Effector memory CD4-positive, alpha-beta T cell (primary cell): Measurements from ENCODE around the gene ARL6IP4.

Experiments used
- DNase-seq, 3 donors: peaks; one replicate each; pipeline ENCODE4 v3.0.0-alpha.2; 2020
- H3K27ac ChIP-seq: 2 replicates; pipeline ENCODE4 v1.7.0; 2013; ENCODE audit warnings: mild to moderate bottlenecking, low read length, moderate library complexity; ENCODE audit not compliant: insufficient read depth, poor library complexity, severe bottlenecking
- H3K27me3 ChIP-seq: replicated peaks from 2 replicates; pipeline ENCODE4 v1.7.0; 2013; ENCODE audit warnings: mild to moderate bottlenecking, low read length; ENCODE audit not compliant: insufficient read depth, control insufficient read depth, poor library complexity, severe bottlenecking
- H3K36me3 ChIP-seq: 2 replicates; pipeline ENCODE4 v1.7.0; 2013; ENCODE audit warnings: mild to moderate bottlenecking, low read length, moderate library complexity; ENCODE audit not compliant: control insufficient read depth, insufficient read depth
- H3K4me1 ChIP-seq: 2 replicates; pipeline ENCODE4 v1.7.0; 2013; ENCODE audit warnings: low read length, mild to moderate bottlenecking; ENCODE audit not compliant: control insufficient read depth, insufficient read depth, poor library complexity, severe bottlenecking
- H3K4me3 ChIP-seq: 2 replicates; pipeline ENCODE4 v1.7.0; 2013; ENCODE audit warnings: low read length, low read depth, mild to moderate bottlenecking; ENCODE audit not compliant: insufficient read depth, poor library complexity, severe bottlenecking
- H3K9me3 ChIP-seq: 2 replicates; pipeline ENCODE4 v1.7.0; 2013; ENCODE audit warnings: mild to moderate bottlenecking, low read length, moderate library complexity; ENCODE audit not compliant: control insufficient read depth

Gene ARL6IP4

DNA sequence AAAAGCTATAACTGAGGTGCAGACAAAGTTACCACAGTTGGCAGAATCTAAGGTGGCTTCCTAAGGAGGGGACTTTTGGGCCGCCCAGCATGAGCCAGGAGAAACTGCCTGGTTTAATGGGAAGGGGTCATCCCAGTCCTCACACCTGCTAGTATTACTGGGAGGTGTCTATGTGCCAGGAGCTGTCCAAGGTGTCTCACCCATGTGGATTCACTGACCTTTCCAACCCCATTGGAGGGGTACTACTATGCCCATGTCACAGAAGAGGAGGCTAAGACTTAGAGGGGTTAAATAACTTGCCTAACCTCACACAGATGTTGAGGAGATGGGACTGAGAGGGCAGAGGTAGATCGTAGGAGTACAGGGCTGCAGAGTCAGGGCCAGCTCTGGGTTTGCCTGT lies 24.4 kb upstream of the ARL6IP4 start:
- H3K4me3 ChIP-seq: no peak overlapping the region
- DNase-seq: no peak
- no peak overlapping the region for H3K27ac ChIP-seq
- H3K36me3 ChIP-seq: no peaks in the 10 kb centered on the region
- H3K4me1 ChIP-seq: no peaks in the 10 kb centered on the region
- no peaks in the 10 kb centered on the region for H3K27me3 ChIP-seq
- H3K9me3 ChIP-seq: no peaks in the 10 kb centered on the region

DNA sequence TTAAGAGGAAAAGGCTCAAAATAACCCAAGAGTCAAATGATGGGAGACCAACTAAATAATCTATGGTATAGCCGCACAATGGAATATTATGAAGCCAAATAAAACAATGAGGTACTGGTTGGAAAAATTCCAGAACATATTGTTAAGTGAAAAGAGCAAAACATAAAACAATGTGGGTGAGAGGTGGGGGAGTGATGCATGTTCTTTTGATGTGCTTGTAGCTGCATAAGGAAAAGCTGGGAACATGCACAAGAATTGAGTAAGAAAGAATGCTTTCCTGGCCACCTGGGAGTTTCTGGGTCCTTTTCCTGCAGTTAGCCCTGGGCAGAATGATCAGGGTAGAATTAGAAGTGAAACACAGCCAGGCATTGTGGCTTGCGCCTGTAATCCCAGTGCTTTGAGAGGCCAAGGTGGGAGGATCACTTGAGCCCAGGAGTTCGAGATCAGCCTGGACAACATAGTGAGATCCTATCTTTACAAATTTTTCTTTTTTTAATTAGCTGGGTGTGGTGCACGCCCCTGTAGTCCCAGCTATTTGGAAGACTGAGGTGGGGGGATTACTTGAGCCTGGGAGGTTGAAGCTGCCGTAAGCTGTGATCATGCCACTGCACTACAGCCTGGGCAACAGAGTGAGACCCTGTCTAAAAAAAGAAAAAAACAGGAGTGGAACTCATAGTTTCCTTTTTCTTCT lies 22.1 kb upstream of the ARL6IP4 start:
- Histone ChIP-seq H3K36me3 (no peaks in the 10 kb centered on the region), H3K4me3 (no peak overlapping the region), H3K27ac (no peak overlapping the region), H3K27me3 (no peaks in the 10 kb centered on the region), H3K9me3 (no peaks in the 10 kb centered on the region), H3K4me1 (no peaks in the 10 kb centered on the region)
- DNase-seq: no peak

DNA sequence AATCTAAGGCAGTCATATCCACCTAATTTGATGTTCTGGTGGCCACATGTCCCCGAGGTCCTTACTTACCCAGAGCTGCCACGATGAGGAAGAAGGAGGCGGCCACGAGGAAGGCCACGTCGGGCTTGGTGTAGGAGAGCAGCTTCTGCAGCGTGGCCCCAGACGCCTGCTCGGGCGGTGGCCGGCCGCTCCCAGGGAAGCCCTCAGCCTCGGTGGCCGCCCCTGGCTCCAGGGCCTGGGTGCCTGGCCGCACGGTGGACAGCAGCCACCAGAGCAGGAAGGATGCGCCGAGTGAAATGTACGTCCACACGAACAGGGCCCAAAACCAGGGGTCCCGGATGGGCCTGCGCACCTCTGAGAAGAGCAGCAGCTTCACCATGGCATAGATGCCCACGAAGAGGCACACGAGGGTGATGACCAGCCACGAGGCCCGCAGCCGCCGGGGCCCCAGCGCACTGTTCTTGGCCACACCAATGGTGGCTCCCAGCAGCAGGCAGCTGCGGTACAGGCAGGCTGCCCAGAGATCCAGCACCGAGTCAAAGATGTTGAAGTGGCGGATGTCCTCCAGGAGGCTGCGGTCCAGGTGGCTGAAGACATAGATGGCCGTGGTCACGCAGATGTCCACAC lies 20.8 kb upstream of the ARL6IP4 start:
- Histone ChIP-seq H3K9me3 (no peaks in the 10 kb centered on the region), H3K4me3 (no peak overlapping the region)

DNA sequence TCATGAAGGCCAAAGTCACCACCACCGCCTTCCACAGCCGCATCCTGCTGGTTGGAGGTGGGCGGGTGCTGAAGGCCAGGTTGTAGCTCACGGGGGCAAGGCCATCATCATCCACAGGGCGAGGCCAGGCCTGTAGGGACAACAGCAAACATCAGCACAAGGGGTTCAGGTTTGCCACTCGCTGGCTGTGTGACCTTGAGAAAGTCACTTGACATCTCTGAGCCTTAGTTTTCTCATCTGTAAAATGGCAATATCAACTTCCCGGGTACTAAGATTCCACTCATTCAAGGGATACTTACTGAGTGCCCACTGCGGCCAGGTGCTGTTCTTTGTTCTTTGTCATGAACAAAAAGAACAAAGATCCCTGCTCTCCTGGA lies 20.3 kb upstream of the ARL6IP4 start:
- Histone ChIP-seq H3K27me3 (no peaks in the 10 kb centered on the region), H3K27ac (no peak overlapping the region), H3K9me3 (no peaks in the 10 kb centered on the region), H3K4me3 (no peak overlapping the region), H3K4me1 (no peaks in the 10 kb centered on the region), H3K36me3 (no peaks in the 10 kb centered on the region)
- no peak for DNase-seq

More for the DNA sequence above, 20.8 kb upstream of the ARL6IP4 start:
- H3K4me1 ChIP-seq: no peaks in the 10 kb centered on the region
- H3K27me3 ChIP-seq: no peaks in the 10 kb centered on the region
- no peak overlapping the region for H3K27ac ChIP-seq
- DNase-seq: no peak
- no peaks in the 10 kb centered on the region for H3K36me3 ChIP-seq

DNA sequence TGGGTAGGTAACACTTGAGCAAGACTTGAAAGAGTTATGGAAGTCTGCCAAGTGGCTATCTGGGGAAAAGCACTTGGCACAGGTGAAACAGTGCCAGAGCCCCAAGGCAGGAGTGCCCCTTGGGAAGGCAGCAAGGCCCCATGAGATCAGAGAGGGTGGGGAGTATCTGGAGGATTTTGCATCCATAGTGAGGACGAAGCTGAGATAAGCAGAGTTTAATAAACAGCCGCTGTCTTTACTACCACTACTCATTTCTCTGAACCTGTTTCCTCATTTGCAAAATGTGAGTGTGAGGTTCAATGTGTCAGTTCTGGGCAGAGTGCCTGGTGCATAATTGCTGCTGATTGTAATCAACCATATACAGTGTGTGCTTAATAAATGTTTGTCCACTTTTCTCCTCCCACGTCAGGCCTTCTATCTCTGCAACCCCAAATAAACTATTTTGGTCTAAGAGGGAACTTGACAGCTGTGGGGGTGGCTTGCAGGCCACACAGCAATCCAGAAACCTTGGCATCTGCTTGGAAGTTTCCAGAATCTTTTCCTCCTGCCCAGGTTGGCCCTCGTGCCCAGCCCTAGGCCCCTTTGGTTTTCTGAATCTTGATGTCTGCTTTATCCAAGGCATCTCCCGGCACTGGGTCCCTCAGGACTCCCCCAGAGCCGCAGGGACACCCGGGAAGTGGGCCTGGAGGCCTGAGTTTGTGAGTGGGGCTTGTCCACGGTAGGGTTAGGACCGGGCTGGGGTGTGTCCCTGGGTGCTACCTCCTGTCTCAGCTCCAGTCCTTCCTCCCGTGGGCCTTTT lies 18.8 kb upstream of the ARL6IP4 start:
- Histone ChIP-seq H3K27me3 (no peaks in the 10 kb centered on the region), H3K36me3 (no peaks in the 10 kb centered on the region), H3K9me3 (no peaks in the 10 kb centered on the region), H3K4me3 (no peak overlapping the region), H3K4me1 (peaks cover 9% of the 10 kb centered on the region), H3K27ac (no peak overlapping the region)
- no peak for DNase-seq

DNA sequence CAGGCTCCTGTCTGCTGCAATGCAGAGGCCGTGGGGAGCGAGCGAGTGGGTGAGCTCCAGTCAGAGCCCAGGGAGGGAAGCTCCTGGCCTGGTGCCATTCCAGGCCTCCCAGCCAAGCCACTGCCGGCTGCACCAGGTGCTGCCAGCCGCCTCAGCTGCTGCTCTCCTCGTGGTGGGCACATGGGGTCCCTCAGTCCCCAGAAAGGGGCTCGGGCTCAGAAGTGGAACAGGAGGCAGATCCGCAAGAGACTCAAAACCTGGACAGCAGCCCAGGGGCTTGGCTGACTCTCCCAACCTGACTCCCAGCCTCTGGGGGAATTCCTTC lies 16.6 kb upstream of the ARL6IP4 start:
- Histone ChIP-seq H3K4me3 (no peak overlapping the region), H3K36me3 (no peaks in the 10 kb centered on the region), H3K4me1 (peaks cover 9% of the 10 kb centered on the region), H3K27ac (no peak overlapping the region), H3K27me3 (no peaks in the 10 kb centered on the region), H3K9me3 (no peaks in the 10 kb centered on the region)
- no peak for DNase-seq

DNA sequence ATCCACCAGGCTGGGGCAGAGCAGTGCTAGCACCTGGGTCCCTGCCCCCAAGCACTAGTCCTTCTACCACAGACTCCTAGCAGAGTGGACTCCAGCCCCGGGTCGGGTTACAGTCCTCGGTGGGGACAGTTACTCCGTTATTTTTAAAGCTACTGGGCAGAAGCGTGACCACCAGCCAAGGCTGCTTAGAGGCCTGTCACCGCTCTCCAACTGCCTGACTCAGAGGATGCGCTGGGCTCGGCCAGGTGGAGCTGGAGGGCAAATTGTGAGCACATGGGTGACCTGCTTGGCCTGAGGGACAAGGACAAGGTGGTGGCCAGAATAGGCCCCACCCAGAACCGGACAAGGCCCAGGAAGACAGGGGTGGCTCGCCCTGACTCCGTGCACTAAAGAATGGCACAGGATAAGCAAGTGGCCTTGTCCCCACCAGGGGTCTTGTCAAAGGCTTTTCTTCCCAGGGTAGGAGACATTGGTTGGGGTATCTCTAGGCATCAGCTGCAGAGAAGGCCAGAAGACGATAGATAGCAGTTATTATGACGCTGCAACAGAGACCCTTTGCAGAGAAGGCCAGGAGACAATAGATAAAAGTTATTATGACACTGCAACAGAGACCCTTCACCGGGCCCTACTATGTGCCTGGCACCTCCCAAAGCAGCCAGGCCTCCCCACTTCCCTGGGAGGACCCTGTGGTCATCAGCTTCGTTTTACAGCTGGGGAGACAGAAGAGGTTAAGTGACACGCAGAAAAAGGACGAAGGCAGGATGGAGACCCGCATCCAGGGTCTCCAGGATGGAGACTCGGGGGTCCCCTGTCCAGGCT lies 15.8 kb upstream of the ARL6IP4 start:
- DNase-seq: no peak
- no peak overlapping the region for H3K4me3 ChIP-seq
- H3K9me3 ChIP-seq: no peaks in the 10 kb centered on the region

DNA sequence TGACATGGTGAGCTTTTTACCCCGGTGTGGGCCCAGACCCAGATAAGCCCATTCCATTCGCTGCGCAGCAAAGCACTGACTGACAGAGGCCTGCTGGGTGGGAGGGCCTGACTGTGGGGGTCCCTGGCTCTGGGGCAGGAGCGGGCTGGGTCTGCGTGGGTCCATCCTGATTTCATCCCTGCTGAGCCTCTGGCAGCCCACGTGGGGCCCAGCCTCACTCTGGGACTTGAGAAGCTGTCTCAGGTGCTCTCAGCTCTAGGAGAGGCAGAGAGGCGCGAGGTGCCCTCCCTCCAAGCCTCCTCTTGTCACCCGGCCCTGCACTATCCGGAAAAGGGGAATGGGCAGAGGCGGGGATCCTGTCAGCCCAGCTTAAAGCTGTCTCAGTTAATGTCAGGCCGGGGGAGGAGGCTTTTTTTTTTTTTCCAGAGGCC lies 15.1 kb upstream of the ARL6IP4 start:
- Histone ChIP-seq H3K27me3 (no peaks in the 10 kb centered on the region), H3K4me3 (no peak overlapping the region), H3K36me3 (no peaks in the 10 kb centered on the region), H3K9me3 (no peaks in the 10 kb centered on the region), H3K4me1 (peaks cover 9% of the 10 kb centered on the region), H3K27ac (no peak overlapping the region)
- DNase-seq: no peak

More for the DNA sequence above, 15.8 kb upstream of the ARL6IP4 start:
- Histone ChIP-seq H3K4me1 (peaks cover 9% of the 10 kb centered on the region), H3K27me3 (no peaks in the 10 kb centered on the region), H3K27ac (no peak overlapping the region), H3K36me3 (no peaks in the 10 kb centered on the region)

DNA sequence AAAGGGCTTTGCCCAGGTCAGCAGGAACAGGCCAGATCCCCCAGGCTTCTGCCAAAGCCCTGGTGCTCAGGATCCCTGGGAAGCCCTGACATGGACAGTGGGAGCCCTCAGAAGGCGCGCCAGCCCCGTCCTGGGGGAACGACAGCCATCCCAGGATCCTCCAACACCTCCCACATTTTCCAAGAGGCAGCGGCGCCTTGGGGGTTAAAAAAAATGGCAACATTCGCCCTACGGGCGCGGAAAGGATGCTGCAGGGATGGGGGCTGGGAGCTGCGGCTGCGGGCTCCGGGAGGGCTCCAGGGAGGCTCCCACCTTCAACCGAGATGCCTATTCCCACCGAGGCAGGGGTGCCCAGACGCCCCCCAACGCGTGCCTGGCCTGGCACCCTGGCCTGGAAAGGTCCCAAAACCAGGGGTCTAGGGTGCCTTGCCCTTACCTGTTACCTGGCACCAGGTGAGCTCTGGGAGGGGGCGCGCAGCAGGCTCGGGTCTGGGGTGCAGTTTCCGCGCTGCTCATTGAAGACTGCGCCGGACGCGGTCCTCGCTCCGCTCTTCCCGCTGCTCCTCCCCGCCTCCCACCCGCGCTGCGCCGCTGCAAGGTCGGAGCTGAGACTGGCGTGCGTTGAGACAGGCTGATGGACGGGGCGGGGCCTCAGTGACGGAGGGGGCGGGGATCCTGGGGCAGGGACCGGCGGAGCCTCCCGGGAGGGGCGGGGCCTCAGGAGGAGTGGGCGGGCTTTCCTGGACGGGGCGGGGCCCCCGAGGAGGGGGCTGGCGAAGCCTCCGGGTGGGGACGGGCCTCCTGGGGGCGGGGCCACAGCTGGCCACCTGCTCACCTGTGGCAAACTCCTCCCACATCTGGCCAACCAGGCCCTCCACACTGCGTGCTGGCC lies 14.4 kb upstream of the ARL6IP4 start, which contains the start of gene ABCB9:
Gene ABCB9, minus strand, starts transcription at position 613 of the 892 bp plus-strand sequence. CDS start 6,228 bp downstream, outside the sequence.
- H3K36me3 ChIP-seq: no peaks in the 10 kb centered on the region
- H3K4me3 ChIP-seq: peak within 1 kb of the TSS; percentile 48
- H3K27ac ChIP-seq: peak within 1 kb of the TSS; percentile 39
- no peaks in the 10 kb centered on the region for H3K27me3 ChIP-seq
- no peaks in the 10 kb centered on the region for H3K9me3 ChIP-seq
- H3K4me1 ChIP-seq: peaks cover 9% of the 10 kb centered on the region
- peak; percentile 91 to 97 (median 93) for DNase-seq
